A673 (cell line): ENCODE results near the gene FUT4. TPM values are rescaled to one million over a fixed set of nuclear protein-coding genes. Genes with fewer than 3 reads are reported as not detected.

Experiments
- BruUV-seq: library from RNA; stranded (reverse); fragments of 400-500 nt; replicated peaks from 2 replicates; lab custom pipeline; 2021; lab: Mats Ljungman, UMichigan
- CTCF ChIA-PET: fragments of 300-600 bp; sonication (Branson Sonifier 250); formaldehyde crosslinking; loops from one replicate; lab custom pipeline; 2022; ENCODE audit warnings: antibody characterized with exemption; lab: Charles Lee
- POLR2A ChIA-PET: fragments of 300-600 bp; sonication (Branson Sonifier 250); formaldehyde crosslinking; loops from one replicate; lab custom pipeline; 2022; ENCODE audit warnings: antibody characterized with exemption; ENCODE audit not compliant: low non-redundant PET; lab: Charles Lee
- DNase-seq: peaks from one replicate; pipeline ENCODE4 v3.0.0-alpha.2; 2015; ENCODE audit warnings: low spot score
- H3K27ac ChIP-seq: fragments of 200-600 bp; sonication (generic); 2 replicates; pipeline ENCODE4 v1.5.1; 2016; ENCODE audit warnings: mixed run types, low read depth, mild to moderate bottlenecking, mixed read lengths, antibody characterized with exemption, low read length; ENCODE audit not compliant: poor library complexity, severe bottlenecking
- H3K27me3 ChIP-seq: fragments of 200-600 bp; sonication (generic); replicated peaks from 2 replicates; pipeline ENCODE4 v1.6.1; 2017; ENCODE audit warnings: mixed run types, low read depth, mild to moderate bottlenecking, mixed read lengths, antibody characterized with exemption, low read length; ENCODE audit not compliant: insufficient read depth, poor library complexity
- H3K36me3 ChIP-seq: fragments of 200-600 bp; sonication (generic); 2 replicates; pipeline ENCODE4 v1.6.1; 2016; ENCODE audit warnings: mixed run types, mild to moderate bottlenecking, mixed read lengths, antibody characterized with exemption, low read length; ENCODE audit not compliant: insufficient read depth, poor library complexity, severe bottlenecking
- H3K4me1 ChIP-seq: fragments of 200-600 bp; sonication (generic); 2 replicates; pipeline ENCODE4 v1.6.1; 2017; ENCODE audit warnings: mixed run types, mild to moderate bottlenecking, mixed read lengths, antibody characterized with exemption, low read length; ENCODE audit not compliant: insufficient read depth, poor library complexity, severe bottlenecking
- H3K4me3 ChIP-seq: fragments of 200-600 bp; sonication (generic); 2 replicates; pipeline ENCODE4 v1.5.1; 2016; ENCODE audit warnings: low read depth, mixed run types, mild to moderate bottlenecking, mixed read lengths, low read length; ENCODE audit not compliant: poor library complexity, severe bottlenecking
- H3K9me3 ChIP-seq: fragments of 200-600 bp; sonication (generic); 2 replicates; pipeline ENCODE4 v1.6.1; 2016; ENCODE audit warnings: mixed run types, low read depth, mild to moderate bottlenecking, mixed read lengths, antibody characterized with exemption, low read length; ENCODE audit not compliant: poor library complexity, severe bottlenecking
- CTCF ChIP-seq: fragments of 300-800, 200-600 bp; sonication (generic); conservative IDR thresholded peaks from 2 replicates; pipeline ENCODE4 v1.5.1; 2017; ENCODE audit warnings: low read depth, mild to moderate bottlenecking, antibody characterized with exemption, low read length, moderate library complexity, mixed read lengths
- EZH2 ChIP-seq: fragments of 200-600 bp; sonication (generic); IDR thresholded peaks from 2 replicates; pipeline ENCODE4 v1.6.1; 2017; ENCODE audit warnings: borderline replicate concordance, low read depth, mild to moderate bottlenecking, mixed read lengths, antibody characterized with exemption, low read length; ENCODE audit not compliant: poor library complexity, severe bottlenecking
- intact Hi-C: fragments of 100-400 bp; cut with micrococcal nuclease; formaldehyde crosslinking; loops from one replicate; pipeline ENCODE4 v1.10.0; 2022; ENCODE audit not compliant: unreplicated experiment
- total RNA-seq: library from RNA; stranded (reverse); gene quantifications from 2 replicates; pipeline ENCODE4 v1.2.3, GENCODE V29; 2021

FUT4 gene
- total RNA-seq, 1 experiment from 2014 or later = 7.7 TPM

DNA sequence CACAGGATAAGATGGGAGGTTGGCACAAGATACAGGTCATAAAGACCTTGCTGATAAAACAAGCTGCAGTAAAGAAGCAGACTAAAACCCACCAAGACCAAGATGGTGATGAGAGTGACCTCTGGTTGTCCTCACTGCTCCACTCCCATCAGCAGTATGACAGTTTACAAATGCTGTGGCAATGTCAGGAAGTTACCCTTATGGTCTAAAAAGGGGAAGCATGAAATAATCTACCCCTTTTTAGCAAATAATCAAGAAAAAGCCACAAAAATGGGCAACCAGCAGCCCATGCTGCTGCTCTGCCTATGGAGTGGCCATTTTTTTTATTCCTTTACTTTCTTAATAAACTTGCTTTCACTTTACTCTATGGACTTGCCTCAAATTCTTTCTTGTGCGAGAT lies 14.7 kb downstream of the FUT4 start:
- no peak for DNase-seq
- Histone ChIP-seq H3K4me3 (no peak overlapping the region), H3K36me3 (no peaks in the 10 kb centered on the region), H3K4me1 (peaks cover 9% of the 10 kb centered on the region), H3K27me3 (no peaks in the 10 kb centered on the region), H3K27ac (no peak overlapping the region), H3K9me3 (no peaks in the 10 kb centered on the region)
- CTCF ChIA-PET = no interaction called here
- intact Hi-C loops = no loop called here
- POLR2A ChIA-PET = no interaction called here
- BruUV-seq = no TSS peak
- TF ChIP-seq CTCF = no peak

DNA sequence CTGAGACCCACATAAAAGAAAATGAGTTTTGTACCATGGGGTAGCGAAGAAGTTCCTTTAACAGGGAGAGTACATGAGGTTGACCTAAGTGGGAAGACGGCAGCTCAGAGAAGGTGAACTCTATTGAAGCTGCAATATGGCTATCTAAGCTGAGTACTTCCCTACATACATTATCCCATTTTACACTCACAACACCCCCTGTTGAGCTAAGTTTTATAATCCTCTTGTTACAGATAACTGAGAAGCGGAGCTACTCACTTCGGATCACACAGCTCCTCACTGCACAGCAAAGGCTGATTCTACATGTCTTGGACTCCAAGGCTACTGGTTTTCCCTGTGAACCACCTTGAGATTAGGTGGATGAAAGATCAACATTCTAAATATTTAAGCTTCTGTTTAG lies 15.2 kb downstream of the FUT4 start:
- Histone ChIP-seq H3K27ac (no peak overlapping the region), H3K27me3 (no peaks in the 10 kb centered on the region), H3K36me3 (no peaks in the 10 kb centered on the region), H3K4me3 (no peak overlapping the region), H3K4me1 (peaks cover 9% of the 10 kb centered on the region), H3K9me3 (no peaks in the 10 kb centered on the region)
- ChIA-PET CTCF (no interaction called here), POLR2A (no interaction called here)
- DNase-seq = peak; percentile 69
- no TSS peak for BruUV-seq
- TF ChIP-seq CTCF (no peak), EZH2 (no peak)
- intact Hi-C loops = no loop called here

DNA sequence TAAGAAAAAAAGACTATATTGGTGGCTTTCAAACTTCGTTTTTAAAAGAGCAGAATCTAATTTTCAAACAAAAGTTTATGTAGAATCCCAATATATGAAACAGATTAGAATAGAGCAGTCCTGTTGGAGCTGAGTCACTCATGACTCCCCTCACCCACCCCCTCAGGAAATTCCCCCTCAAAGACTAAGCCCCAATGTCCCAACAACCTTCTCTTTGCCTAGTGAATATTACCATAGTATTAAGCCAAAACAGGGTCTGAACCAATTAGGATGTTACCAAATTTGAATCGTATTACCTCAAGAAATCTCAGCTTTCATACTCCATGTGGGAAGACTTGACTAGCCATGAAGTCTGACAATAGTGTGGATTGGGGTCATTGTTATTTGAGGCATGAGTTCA lies 15.6 kb downstream of the FUT4 start:
- POLR2A ChIA-PET = no interaction called here
- CTCF ChIA-PET = no interaction called here
- Histone ChIP-seq H3K4me1 (peaks cover 9% of the 10 kb centered on the region), H3K27ac (no peak overlapping the region), H3K4me3 (no peak overlapping the region), H3K9me3 (no peaks in the 10 kb centered on the region), H3K27me3 (no peaks in the 10 kb centered on the region), H3K36me3 (no peaks in the 10 kb centered on the region)
- intact Hi-C loops = no loop called here
- BruUV-seq = no TSS peak
- TF ChIP-seq CTCF (no peak), EZH2 (no peak)
- no peak for DNase-seq
